Fibroblast of skin of left quadriceps (primary cell): ENCODE results near the gene HHAT.

Experiments used
- DNase-seq, 2 experiments: peaks; one replicate each; pipeline ENCODE4 v3.0.0-alpha.2; 2013; ENCODE audit warnings: low read depth in 2 of 2

Gene HHAT

DNA sequence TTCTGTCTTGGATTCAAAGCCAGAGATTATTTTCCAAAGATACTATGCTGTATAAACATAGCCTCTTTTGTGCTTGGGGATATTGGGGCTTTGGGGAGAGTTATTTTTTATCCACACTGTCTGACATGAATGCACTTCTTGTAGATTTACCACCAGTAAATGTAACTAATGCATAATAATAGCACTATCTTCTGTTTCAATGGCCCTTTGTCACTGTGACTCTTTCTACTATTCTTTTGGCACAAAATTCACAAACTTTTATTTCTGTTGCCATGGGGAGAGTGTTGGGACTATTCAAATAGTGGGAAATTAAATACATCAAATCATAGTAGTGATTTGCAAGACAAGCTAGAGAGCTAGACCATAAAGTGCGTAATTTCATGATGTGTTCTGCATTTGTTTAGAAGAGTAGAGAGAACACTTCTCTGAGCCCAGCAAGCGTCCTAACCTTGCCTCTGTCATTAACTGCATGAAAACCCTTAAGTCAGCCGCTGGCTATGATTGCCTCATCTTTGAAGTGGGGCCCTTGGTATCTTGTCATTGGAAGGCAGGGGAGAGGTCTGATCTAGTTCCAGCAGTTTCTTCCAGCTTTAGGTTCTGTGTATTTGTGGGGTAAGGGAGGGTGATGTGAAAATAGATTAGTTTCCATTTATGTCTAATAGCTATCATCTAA is 154.4 kb downstream of the HHAT start:
- DNase-seq, result no peak

DNA sequence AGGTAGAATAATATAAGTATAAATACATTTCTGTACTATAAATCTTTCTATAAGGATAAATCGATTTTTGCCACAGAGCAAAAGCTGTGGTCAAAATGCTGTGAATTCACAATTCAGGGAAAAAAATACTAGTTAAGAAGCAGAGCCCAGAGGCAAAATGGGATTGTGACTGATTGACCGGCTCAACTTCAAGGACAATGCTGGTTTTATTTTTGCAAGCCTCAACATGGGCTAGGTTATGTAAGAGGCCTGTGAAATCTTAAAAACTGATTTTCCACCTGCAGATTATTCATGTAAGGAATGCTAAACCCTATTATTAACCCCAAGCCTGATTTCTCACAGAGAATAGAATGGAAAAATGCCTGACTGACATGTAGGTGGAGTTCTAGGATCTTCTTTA is 155.1 kb downstream of the HHAT start:
- no peak for DNase-seq

- no peak for DNase-seq
These were observed 158.3 kb downstream of the HHAT start for GRCh38 chr1:210487021-210487420.

DNA sequence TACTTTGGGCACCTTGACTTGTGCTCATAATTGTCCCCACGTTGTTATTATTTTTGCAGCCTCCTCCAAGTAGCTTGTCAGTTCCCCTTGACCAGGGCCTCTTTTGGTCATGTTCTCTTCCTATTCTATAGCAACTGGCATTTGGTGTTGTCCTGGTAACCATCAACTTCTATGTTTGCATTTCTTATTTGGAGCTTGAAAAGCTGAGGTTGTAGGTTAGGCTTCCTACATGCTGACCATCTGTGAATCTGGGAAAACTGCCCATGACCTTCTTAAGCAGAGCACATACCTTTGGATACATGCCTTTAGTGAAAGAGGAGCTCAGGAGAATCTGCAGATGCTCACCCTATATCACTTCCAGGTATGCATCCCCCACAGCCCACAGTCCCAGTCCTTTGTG is 160.8 kb downstream of the HHAT start:
- no peak for DNase-seq

- no peak for DNase-seq
These were observed 162.1 kb downstream of the HHAT start for GRCh38 chr1:210490781-210491180.

- no peak for DNase-seq
These were observed 167.4 kb downstream of the HHAT start for GRCh38 chr1:210496063-210496462.

- DNase-seq, result no peak
These were observed 171.3 kb downstream of the HHAT start for GRCh38 chr1:210499956-210500355.

GRCh38 chr1:210500831-210501230 is 172.1 kb downstream of the HHAT start:
- DNase-seq, result no peak

DNA sequence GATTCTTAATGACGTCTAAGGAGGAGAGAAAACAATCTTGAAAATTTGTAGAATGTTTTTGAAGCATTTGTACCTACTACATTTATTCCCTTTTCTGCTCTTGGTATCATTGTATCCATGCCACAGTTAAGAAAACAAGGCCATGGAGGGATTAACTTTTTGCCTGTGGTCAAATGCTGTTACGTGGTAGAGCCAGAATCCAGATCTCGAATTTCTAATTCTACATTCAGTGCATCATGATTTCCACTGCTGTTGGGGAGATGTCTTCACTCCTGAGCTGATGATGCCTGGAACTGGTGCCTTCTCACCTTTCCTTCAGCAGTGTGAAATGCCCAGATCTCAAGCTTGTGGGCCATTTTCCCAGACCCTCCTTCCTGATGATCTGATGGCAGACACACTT is 175.6 kb downstream of the HHAT start:
- DNase-seq, result no peak

DNA sequence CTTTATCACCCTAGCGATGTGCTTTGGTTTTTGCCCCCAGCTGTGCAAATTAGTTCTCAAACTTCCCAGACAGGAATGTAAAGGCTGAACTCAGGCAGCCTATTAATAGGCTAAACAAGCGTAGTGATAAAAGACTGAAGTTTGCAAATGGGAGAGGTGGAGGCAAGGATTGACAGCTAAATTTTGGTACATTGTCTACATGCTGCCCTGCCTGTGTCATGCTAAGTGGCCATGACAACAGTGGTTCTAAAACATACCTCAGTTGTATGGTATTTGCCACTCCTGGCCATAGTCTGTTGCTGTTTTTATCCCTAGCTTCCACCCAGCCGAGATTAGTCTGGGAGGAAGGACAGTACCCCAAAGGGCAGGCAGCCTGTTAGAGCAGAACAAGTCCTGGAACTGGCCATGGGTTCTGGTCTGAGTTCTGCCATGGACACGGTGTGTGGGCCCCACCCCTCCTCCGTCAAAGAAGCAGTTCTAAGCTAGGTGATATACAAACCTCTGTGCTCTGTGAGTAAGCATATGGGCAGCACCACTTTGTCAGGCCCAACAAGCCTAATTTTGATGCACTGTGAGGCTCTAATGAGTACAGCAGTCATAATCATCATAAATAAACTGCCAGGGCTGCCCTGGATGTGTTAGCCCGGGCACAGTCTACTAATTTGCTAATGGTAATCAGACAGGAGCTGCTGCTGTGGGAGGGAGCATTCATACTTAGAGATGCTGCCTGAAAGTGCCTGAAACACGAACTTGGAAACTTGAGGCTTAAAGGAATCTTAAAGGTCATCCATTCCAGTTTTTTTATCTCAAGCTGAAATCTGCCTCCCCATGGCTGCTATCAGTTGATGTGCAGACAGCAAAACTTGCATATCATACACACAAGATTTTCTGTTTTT is 177.1 kb downstream of the HHAT start:
- no peak for DNase-seq

GRCh38 chr1:210506689-210507088 is 178.0 kb downstream of the HHAT start:
- DNase-seq, result no peak

DNA sequence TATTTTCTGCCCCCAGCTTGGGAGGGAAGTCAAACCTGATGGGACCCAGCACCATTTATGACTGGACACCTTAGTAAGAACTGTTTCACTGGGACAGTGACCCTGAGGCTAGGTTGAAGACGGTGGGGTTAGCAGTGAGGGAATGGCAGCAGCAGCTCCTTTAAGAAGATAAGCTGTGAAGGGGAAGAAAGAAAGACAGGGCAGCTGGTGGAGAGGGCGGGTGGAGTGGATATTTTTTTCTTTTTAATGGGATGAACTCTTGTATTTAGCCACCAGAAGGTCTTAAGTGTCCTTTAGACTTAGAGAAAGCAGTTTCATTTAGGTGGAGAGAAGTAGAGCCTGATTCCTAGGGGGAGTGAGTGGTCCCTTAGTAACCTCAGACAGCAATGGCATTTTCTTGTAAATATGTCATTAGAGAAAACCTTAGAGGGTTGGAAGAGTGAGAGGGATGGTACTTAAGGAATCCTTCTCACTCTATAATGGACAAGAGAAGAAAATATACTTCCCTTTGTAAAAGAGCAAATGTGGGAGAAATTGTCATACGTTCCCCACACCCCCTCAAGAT is 187.5 kb downstream of the HHAT start:
- no peak for DNase-seq

DNA sequence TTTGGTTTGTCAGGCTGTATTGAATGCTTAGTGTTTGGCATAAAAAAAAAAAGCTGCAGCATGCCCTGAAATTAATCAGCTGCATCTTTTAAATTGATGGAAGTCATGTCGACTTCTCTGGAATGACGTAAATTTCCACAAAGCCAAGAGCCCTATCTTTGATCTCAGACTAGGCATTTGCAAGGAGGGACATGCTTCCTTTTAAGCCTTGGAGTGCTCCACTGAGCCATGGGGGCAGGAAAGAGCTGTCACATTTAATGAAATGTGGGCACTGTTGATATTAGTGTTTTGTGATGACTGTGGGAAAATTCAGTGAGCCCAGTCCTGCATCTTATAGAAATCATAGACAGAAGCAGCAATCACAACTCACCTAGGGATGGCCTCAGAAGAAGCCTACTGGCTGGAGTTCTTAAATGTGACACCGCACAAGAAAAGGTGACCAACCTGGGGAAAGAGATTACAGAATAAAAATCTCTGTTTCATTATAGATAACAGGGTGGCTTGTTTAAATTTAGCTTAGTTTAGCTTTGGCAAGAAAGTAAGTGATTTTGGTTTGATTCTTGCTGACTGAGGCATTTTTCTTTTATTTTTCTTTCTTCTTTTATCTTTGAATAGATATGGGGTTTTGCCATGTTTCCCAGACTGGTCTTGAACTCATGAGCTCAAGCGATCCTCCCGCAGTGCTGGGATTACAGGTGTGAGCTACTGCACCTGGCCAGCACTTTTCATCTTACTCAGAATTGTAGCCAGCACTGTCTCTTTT is 188.2 kb downstream of the HHAT start:
- DNase-seq, result no peak

GRCh38 chr1:210523830-210524229 is 195.1 kb downstream of the HHAT start:
- no peak for DNase-seq

GRCh38 chr1:210525716-210526454 is 197.2 kb downstream of the HHAT start:
- DNase-seq, result peak; percentile 10 to 13

DNA sequence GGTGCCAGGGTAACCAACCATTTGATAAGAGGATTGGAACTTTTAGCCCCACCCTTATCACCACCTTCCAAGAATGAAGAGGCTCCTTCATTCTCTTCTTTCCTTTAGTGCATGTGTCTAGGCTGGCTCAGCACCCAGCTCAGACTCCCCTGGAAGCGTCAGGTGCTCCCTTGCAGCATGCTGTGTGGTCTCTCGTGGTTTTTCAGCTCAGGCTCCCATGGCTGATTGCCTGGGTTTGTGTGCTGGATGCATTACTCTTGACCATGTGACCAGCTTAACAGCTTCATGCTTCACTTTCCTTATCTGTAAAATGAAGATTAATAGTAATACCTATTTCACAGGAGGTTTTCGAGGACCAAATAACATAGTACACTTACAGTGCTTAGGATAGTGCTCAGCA is 198.4 kb downstream of the HHAT start:
- DNase-seq, result no peak

DNA sequence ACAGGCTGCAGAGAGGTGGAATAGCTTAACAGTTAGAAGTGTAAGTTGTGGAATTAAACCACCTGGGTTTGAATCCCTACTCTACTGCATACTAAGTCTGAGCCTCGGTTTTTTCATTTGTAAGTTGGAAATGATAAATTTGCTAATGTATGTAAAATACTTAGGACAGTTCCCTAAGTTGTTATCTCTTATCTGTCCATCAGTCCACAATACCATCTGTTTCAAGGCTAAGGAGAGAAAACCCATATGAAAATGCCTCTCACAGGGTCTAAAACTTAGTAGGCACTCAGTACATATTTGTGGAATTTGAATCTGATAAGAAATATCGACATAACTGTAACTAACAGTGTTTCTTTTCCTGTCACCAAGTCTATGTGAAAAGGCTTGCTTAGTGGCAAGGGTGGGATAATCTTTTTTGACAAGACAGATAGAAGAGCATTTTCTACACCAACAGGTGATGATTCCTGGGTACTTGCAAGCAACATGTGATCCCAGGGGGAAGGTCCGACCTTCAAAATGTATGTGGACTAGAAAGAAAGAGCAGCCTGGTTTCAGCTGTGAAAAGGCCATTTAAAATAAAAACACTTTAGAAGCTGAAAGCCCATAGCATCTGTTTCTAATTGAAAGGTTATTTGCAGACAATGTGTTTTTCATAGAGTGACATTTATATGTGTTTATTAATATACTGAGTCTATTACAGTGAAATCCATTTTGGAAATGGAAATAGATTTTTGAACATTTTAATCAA is 202.9 kb downstream of the HHAT start:
- no peak for DNase-seq

DNA sequence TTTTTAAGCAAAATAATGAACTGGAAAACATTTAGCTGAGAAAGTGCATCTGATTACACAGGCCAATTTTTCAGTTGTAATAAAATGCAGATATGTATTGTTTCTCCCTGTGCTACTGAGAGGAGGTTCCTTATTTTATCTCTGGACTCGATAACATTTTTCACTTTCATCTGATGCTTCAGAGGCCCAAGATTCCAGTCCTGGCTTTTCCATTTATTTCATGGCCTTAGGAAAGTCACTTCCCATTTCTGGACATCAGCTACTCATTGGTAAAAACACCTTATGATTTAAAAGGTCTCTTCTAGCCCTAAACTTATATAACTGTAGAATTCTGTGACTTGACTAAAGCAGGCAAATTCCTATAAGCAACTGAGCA is 203.5 kb downstream of the HHAT start:
- DNase-seq, result no peak

- DNase-seq, result no peak
These were observed 207.1 kb downstream of the HHAT start for GRCh38 chr1:210535761-210536160.

DNA sequence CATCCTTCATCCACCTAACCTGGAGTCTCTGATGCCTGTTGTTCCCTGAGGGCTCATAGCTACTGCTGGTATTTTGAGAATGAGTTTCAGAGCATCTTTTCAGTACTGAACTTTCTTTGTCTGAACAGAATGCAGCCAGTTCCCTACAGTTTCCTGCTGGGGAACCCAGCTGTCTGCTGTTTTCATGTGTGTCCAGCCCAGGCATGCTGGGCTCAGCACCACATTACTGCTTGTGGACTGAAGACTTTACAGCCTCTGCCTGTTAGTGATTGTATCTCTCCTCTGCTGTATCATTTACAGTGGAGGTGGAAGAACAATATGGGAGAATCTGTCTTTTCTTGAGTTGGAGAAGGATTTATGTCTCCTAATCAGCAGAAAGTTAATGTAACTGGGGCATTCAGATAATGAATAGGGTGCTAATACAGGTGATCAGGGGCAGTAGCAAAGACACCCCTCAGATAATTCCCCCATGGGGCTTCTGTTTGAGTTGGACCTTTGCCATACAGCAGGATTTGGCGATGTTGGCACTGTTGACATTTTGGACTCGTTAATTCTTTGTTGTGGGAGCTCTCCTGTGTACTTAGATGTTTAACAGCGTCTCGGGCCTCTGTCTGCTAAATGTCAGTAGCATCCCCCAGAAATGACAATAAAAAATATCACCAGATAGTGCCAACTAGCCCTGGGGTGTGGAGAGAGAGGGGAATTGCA is 207.7 kb downstream of the HHAT start:
- no peak for DNase-seq
